Measurements from ENCODE around the gene SRRM1. TPM values are rescaled to one million over a fixed set of nuclear protein-coding genes. Genes with fewer than 3 reads are reported as not detected.

Gene SRRM1
- total and polyA plus RNA-seq, 2 donors = 23.5 to 61.8 TPM

- no peaks in the 10 kb centered on the region for H3K27me3 ChIP-seq (ENCODE audit: control insufficient read depth in 2 of 2, insufficient read depth in 1 of 2, low read length in 1 of 2)
- 97% methylated on average over 4 of the region's 4 CpGs for WGBS
- H3K4me3 ChIP-seq (ENCODE audit: low read length in 2 of 2) = no peak overlapping the region
- H3K4me1 ChIP-seq (ENCODE audit: control insufficient read depth in 2 of 2, insufficient read depth in 2 of 2, low read length in 2 of 2) = peaks cover 12 to 14% of the 10 kb centered on the region in 2 donors
- H3K27ac ChIP-seq (ENCODE audit: low read depth in 1 of 2, low read length in 1 of 2) = no peak overlapping the region
- H3K36me3 ChIP-seq (ENCODE audit: control insufficient read depth in 2 of 2, insufficient read depth in 2 of 2, low read length in 1 of 2) = peaks cover 0 to under 1% of the 10 kb centered on the region in 2 donors
- DNase-seq (ENCODE audit: low read depth in 6 of 9, low spot score in 9 of 9) = no peak
- no peaks in the 10 kb centered on the region for H3K9me3 ChIP-seq (ENCODE audit: control insufficient read depth in 2 of 2, insufficient read depth in 1 of 2, low read length in 1 of 2)
Observed at GRCh38 chr1:24639881-24640280, 3.2 kb upstream of the SRRM1 start.

DNA sequence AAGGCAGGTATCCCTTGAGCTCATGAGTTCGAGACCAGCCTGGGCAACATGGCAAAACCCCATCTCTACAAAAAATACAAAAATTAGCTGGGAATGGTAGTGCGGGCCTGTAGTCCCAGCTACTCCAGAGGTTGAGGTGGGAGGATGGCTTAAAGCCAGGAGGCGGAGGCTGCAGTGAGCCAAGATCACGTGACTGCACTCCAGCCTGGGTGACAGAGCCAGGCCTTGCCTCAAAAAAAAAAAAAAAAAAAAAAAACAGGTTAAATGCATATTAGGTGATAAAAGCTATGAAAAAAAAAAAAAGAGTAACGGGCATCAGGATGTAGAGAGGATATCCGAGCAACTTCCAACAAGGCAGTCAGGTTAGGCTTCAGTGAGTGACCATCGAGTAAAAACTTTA, 2.8 kb upstream of the SRRM1 start:
- H3K4me3 ChIP-seq (ENCODE audit: low read length in 2 of 2) = no peak overlapping the region
- H3K9me3 ChIP-seq (ENCODE audit: control insufficient read depth in 2 of 2, insufficient read depth in 1 of 2, low read length in 1 of 2) = no peaks in the 10 kb centered on the region
- peaks cover 15% of the 10 kb centered on the region in 2 donors for H3K4me1 ChIP-seq (ENCODE audit: control insufficient read depth in 2 of 2, insufficient read depth in 2 of 2, low read length in 2 of 2)
- DNase-seq (ENCODE audit: low read depth in 6 of 9, low spot score in 9 of 9) = no peak
- peaks cover 0 to 4% of the 10 kb centered on the region in 2 donors for H3K36me3 ChIP-seq (ENCODE audit: control insufficient read depth in 2 of 2, insufficient read depth in 2 of 2, low read length in 1 of 2)
- WGBS = 88% methylated on average over 7 of the region's 7 CpGs
- no peaks in the 10 kb centered on the region for H3K27me3 ChIP-seq (ENCODE audit: control insufficient read depth in 2 of 2, insufficient read depth in 1 of 2, low read length in 1 of 2)
- no peak overlapping the region for H3K27ac ChIP-seq (ENCODE audit: low read depth in 1 of 2, low read length in 1 of 2)

DNA sequence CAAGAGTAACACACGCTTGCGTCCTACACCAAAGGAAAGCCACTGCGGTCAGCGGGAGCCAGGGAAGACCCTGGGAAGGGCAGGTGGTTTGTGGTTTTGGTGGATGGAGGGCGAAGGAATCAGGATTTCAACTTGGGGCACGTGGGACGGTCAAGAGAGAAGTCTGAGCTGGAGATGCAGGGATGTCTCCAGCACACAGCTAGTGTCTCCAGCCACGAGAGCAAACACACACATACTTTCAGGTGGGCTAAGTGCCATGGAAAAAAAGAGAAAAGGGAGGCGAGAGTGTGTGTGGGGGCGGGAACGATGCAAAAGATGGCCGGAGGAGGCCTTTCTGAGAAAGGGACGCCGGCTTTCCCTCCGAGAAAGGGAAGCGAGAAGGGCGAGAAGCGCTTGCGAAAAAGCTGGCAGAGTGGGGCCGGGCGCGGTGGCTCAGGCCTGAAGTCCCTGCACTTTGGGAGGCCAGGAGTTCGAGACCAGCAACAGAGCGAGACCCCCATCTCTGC, 1.4 kb upstream of the SRRM1 start:
- Histone ChIP-seq H3K27ac (ENCODE audit: low read depth in 1 of 2, low read length in 1 of 2) (peak overlapping the region; percentile 46 to 71), H3K4me3 (ENCODE audit: low read length in 2 of 2) (peak overlapping the region; percentile 62 to 94), H3K27me3 (ENCODE audit: control insufficient read depth in 2 of 2, insufficient read depth in 1 of 2, low read length in 1 of 2) (no peaks in the 10 kb centered on the region), H3K36me3 (ENCODE audit: control insufficient read depth in 2 of 2, insufficient read depth in 2 of 2, low read length in 1 of 2) (peaks cover 0 to 13% of the 10 kb centered on the region in 2 donors), H3K9me3 (ENCODE audit: control insufficient read depth in 2 of 2, insufficient read depth in 1 of 2, low read length in 1 of 2) (no peaks in the 10 kb centered on the region), H3K4me1 (ENCODE audit: control insufficient read depth in 2 of 2, insufficient read depth in 2 of 2, low read length in 2 of 2) (peaks cover 15% of the 10 kb centered on the region in 2 donors)
- peak in 5 of 9 donors; percentile 6 to 39 (median 12) for DNase-seq (ENCODE audit: low read depth in 6 of 9, low spot score in 9 of 9)
- 11% methylated on average over 24 of the region's 24 CpGs for WGBS

DNA sequence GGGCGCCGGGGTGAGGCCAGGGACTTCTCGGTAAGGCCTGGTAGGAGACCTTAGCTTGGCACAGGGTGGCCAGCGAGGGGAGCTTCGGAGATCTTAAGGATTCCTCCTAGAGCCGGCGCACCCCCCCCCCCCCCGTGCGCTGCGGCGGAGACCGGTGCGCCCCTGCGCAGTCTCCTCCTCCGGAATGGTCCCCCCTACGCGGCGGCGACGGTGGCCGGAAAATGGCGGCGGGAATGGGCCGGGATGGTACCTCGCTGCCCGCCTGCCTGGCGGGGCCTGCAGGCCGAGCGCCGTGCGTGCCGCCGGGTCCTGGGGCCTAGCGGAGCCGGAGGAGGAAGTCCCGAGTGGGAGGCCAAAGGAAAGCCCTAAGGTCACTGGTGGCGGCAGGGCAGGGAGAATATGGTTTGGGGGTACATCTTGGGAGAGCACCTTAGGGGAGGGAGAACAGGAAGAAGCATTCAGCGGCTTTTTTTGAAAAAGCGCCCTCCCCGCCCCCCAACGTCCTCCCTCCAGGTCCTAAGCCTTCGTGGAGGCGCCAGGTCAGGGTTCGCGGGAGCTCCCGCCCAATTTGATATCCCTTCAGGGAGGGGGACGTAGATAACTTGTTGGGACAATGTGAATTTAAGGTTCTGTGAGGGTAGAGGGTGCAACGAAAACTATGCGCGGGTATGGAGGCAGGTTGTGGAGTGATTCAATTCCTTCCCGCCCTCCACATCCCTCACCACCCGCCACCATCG, 429 bp downstream of the SRRM1 start:
- no peaks in the 10 kb centered on the region for H3K9me3 ChIP-seq (ENCODE audit: control insufficient read depth in 2 of 2, insufficient read depth in 1 of 2, low read length in 1 of 2)
- DNase-seq (ENCODE audit: low read depth in 6 of 9, low spot score in 9 of 9) = peak in 5 of 9 donors; percentile 18 to 45 (median 26)
- WGBS = under 1% methylated on average over 53 of the region's 53 CpGs
- peaks cover 8 to 30% of the 10 kb centered on the region in 2 donors for H3K36me3 ChIP-seq (ENCODE audit: control insufficient read depth in 2 of 2, insufficient read depth in 2 of 2, low read length in 1 of 2)
- H3K27ac ChIP-seq (ENCODE audit: low read depth in 1 of 2, low read length in 1 of 2) = peak overlapping the region; percentile 64 to 85
- H3K4me1 ChIP-seq (ENCODE audit: control insufficient read depth in 2 of 2, insufficient read depth in 2 of 2, low read length in 2 of 2) = peaks cover 15% of the 10 kb centered on the region in 2 donors
- peak overlapping the region; percentile 72 to 83 for H3K4me3 ChIP-seq (ENCODE audit: low read length in 2 of 2)
- H3K27me3 ChIP-seq (ENCODE audit: control insufficient read depth in 2 of 2, insufficient read depth in 1 of 2, low read length in 1 of 2) = no peaks in the 10 kb centered on the region

GRCh38 chr1:24644100-24644384, 940 bp downstream of the SRRM1 start:
- Histone ChIP-seq H3K9me3 (ENCODE audit: control insufficient read depth in 2 of 2, insufficient read depth in 1 of 2, low read length in 1 of 2) (no peaks in the 10 kb centered on the region), H3K27ac (ENCODE audit: low read depth in 1 of 2, low read length in 1 of 2) (no peak overlapping the region), H3K4me3 (ENCODE audit: low read length in 2 of 2) (peak overlapping the region; percentile 72 to 83), H3K27me3 (ENCODE audit: control insufficient read depth in 2 of 2, insufficient read depth in 1 of 2, low read length in 1 of 2) (no peaks in the 10 kb centered on the region), H3K36me3 (ENCODE audit: control insufficient read depth in 2 of 2, insufficient read depth in 2 of 2, low read length in 1 of 2) (peaks cover 12 to 35% of the 10 kb centered on the region in 2 donors), H3K4me1 (ENCODE audit: control insufficient read depth in 2 of 2, insufficient read depth in 2 of 2, low read length in 2 of 2) (peaks cover 15% of the 10 kb centered on the region in 2 donors)
- WGBS = 2% methylated on average over 9 of the region's 9 CpGs
- peak in 3 of 9 donors; percentile 1 to 16 (median 9) for DNase-seq (ENCODE audit: low read depth in 6 of 9, low spot score in 9 of 9)

- H3K27ac ChIP-seq (ENCODE audit: low read depth in 1 of 2, low read length in 1 of 2) = no peak overlapping the region
- no peaks in the 10 kb centered on the region for H3K27me3 ChIP-seq (ENCODE audit: control insufficient read depth in 2 of 2, insufficient read depth in 1 of 2, low read length in 1 of 2)
- no peaks in the 10 kb centered on the region for H3K9me3 ChIP-seq (ENCODE audit: control insufficient read depth in 2 of 2, insufficient read depth in 1 of 2, low read length in 1 of 2)
- DNase-seq (ENCODE audit: low read depth in 6 of 9, low spot score in 9 of 9) = no peak
- peaks cover 26 to 82% of the 10 kb centered on the region in 2 donors for H3K36me3 ChIP-seq (ENCODE audit: control insufficient read depth in 2 of 2, insufficient read depth in 2 of 2, low read length in 1 of 2)
- H3K4me3 ChIP-seq (ENCODE audit: low read length in 2 of 2) = no peak overlapping the region
- peaks cover 6 to 8% of the 10 kb centered on the region in 2 donors for H3K4me1 ChIP-seq (ENCODE audit: control insufficient read depth in 2 of 2, insufficient read depth in 2 of 2, low read length in 2 of 2)
- WGBS = over 99% methylated on average over 5 of the region's 5 CpGs
Observed at GRCh38 chr1:24648919-24649318, 5.8 kb downstream of the SRRM1 start.

GRCh38 chr1:24652382-24652781, 9.3 kb downstream of the SRRM1 start:
- 98% methylated on average over 13 of the region's 13 CpGs for WGBS

GRCh38 chr1:24654010-24654409, 10.9 kb downstream of the SRRM1 start:
- Histone ChIP-seq H3K9me3 (ENCODE audit: control insufficient read depth in 2 of 2, insufficient read depth in 1 of 2, low read length in 1 of 2) (no peaks in the 10 kb centered on the region), H3K27me3 (ENCODE audit: control insufficient read depth in 2 of 2, insufficient read depth in 1 of 2, low read length in 1 of 2) (no peaks in the 10 kb centered on the region), H3K4me1 (ENCODE audit: control insufficient read depth in 2 of 2, insufficient read depth in 2 of 2, low read length in 2 of 2) (no peaks in the 10 kb centered on the region), H3K27ac (ENCODE audit: low read depth in 1 of 2, low read length in 1 of 2) (no peak overlapping the region), H3K4me3 (ENCODE audit: low read length in 2 of 2) (no peak overlapping the region), H3K36me3 (ENCODE audit: control insufficient read depth in 2 of 2, insufficient read depth in 2 of 2, low read length in 1 of 2) (peaks cover 38 to 96% of the 10 kb centered on the region in 2 donors)
- DNase-seq (ENCODE audit: low read depth in 6 of 9, low spot score in 9 of 9) = no peak
- WGBS = 99% methylated on average over 3 of the region's 3 CpGs

More at GRCh38 chr1:24652382-24652781, 9.3 kb downstream of the SRRM1 start:
- DNase-seq (ENCODE audit: low read depth in 6 of 9, low spot score in 9 of 9) = no peak
- Histone ChIP-seq H3K9me3 (ENCODE audit: control insufficient read depth in 2 of 2, insufficient read depth in 1 of 2, low read length in 1 of 2) (no peaks in the 10 kb centered on the region), H3K27ac (ENCODE audit: low read depth in 1 of 2, low read length in 1 of 2) (no peak overlapping the region), H3K36me3 (ENCODE audit: control insufficient read depth in 2 of 2, insufficient read depth in 2 of 2, low read length in 1 of 2) (peaks cover 46 to 98% of the 10 kb centered on the region in 2 donors), H3K27me3 (ENCODE audit: control insufficient read depth in 2 of 2, insufficient read depth in 1 of 2, low read length in 1 of 2) (no peaks in the 10 kb centered on the region), H3K4me3 (ENCODE audit: low read length in 2 of 2) (no peak overlapping the region), H3K4me1 (ENCODE audit: control insufficient read depth in 2 of 2, insufficient read depth in 2 of 2, low read length in 2 of 2) (no peaks in the 10 kb centered on the region)

GRCh38 chr1:24656046-24656445, 12.9 kb downstream of the SRRM1 start:
- Histone ChIP-seq H3K36me3 (ENCODE audit: control insufficient read depth in 2 of 2, insufficient read depth in 2 of 2, low read length in 1 of 2) (peaks cover 36 to 94% of the 10 kb centered on the region in 2 donors), H3K27me3 (ENCODE audit: control insufficient read depth in 2 of 2, insufficient read depth in 1 of 2, low read length in 1 of 2) (no peaks in the 10 kb centered on the region), H3K4me3 (ENCODE audit: low read length in 2 of 2) (no peak overlapping the region), H3K27ac (ENCODE audit: low read depth in 1 of 2, low read length in 1 of 2) (no peak overlapping the region), H3K9me3 (ENCODE audit: control insufficient read depth in 2 of 2, insufficient read depth in 1 of 2, low read length in 1 of 2) (no peaks in the 10 kb centered on the region), H3K4me1 (ENCODE audit: control insufficient read depth in 2 of 2, insufficient read depth in 2 of 2, low read length in 2 of 2) (no peaks in the 10 kb centered on the region)
- 96% methylated on average over 1 of the region's 1 CpG for WGBS
- DNase-seq (ENCODE audit: low read depth in 6 of 9, low spot score in 9 of 9) = no peak
